GM21786 (cell line): ENCODE measurements around the gene HERC2.
A peak's percentile ranks its signal among the peaks of the same experiment; 100 is the strongest.
"Not testable (repeated sequence)": the region's sequence is repeated elsewhere in the genome, so short reads cannot be mapped to it uniquely, and the experiment has no call there.

Experiments
- ATAC-seq: cut with Tn5 transposase; IDR thresholded peaks from one replicate; pipeline ENCODE4 v1.9.1; 2021; ENCODE audit not compliant: unreplicated experiment

Gene HERC2

DNA sequence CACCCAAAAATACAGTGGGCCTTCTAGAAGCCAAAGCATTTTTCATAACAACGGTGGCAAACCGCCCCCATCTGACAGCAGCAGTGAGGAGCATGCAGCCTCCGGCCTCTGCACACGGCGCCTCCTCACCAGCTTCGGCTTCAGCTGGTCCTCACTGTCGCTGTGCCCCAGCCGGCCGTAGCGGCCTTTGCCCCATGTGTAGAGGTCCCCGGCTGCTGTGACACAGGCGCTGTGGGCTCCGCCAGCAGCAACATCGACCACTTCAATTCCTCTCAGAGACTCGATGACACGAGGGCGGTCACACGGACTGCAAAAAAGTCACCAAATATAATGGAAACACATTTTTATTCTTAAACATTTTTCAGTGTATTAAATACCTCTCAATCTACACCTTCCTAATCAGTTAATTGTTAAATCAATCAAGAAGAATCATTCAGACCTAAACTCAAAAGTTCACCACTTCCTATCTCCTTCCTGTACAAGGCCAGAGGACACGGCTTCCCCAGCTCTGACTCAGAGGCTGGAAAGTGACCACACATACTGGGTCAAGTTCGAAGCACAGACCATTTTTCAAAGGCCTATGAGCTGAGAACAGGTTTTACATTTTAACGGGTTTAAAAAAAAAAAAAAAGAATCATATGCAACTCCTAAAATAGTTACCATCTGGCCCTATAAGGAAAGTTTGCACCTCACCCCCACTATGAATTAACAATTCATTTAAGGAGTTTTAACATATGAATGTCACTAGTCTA, 189.3 kb downstream of the HERC2 start:
- no peak for ATAC-seq

- ATAC-seq, result no peak
These were observed 190.0 kb downstream of the HERC2 start for GRCh38 chr15:28131946-28132345.

- no peak for ATAC-seq
These were observed 190.6 kb downstream of the HERC2 start for GRCh38 chr15:28131400-28131799.

GRCh38 chr15:28130651-28131050, 191.3 kb downstream of the HERC2 start:
- ATAC-seq, result no peak

GRCh38 chr15:28129231-28129848, 192.6 kb downstream of the HERC2 start:
- ATAC-seq, result no peak

GRCh38 chr15:28128031-28128430, 193.9 kb downstream of the HERC2 start:
- ATAC-seq, result no peak

GRCh38 chr15:28127036-28127435, 194.9 kb downstream of the HERC2 start:
- no peak for ATAC-seq

- ATAC-seq, result no peak
These were observed 196.0 kb downstream of the HERC2 start for GRCh38 chr15:28125673-28126651.

DNA sequence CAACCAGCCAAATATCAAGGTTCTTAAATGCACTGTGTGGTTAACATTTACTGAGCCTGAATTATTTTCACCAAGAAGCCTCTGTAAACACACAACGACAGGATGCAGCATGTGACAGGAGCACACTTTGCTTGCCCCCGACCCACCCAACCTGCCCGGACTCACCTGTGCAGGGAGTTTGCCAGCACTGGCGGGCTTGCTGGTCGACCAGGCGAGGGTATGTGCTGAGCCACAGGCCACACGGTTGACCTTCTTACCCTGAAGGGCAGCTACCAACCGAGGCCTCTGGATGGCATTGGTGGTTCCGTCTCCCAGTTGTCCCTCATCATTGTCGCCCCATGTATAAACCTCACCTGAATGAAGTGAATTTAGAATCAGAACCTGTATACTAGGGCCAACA, 197.1 kb downstream of the HERC2 start:
- ATAC-seq, result no peak

GRCh38 chr15:28123408-28124023, 198.5 kb downstream of the HERC2 start:
- ATAC-seq, result peak; percentile 48

- no peak for ATAC-seq
These were observed 199.7 kb downstream of the HERC2 start for GRCh38 chr15:28122038-28122949.

DNA sequence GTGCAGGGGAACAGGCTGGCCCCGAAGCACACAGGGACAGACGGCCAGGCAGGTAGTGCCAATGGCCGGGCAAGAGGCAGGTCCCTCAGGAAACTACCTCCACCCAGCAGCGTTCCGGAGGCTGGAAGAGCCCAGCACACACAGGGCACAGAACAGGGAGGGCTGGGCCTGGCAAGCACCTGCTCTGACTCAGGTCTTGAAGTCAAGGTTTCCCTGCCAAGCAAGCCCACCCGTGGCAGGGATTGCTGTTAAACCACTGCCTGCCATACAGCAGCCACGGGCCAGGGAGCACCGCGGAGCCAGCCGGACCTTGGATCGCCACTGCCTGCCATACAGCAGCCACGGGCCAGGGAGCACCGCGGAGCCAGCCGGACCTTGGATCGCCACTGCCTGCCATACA, 200.4 kb downstream of the HERC2 start:
- ATAC-seq, result not testable (repeated sequence)

DNA sequence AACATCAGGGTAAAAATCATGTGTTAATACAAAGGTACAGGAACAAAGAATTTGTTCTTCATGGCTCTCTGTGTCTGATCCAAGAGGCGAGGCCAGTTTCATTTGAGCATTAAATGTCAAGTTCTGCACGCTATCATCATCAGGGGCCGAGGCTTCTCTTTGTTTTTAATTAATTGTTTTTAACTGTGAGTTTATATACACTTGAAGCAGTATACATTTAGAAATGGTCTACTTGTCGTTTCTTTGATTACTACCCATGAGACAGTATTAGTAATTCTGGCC, 201.7 kb downstream of the HERC2 start:
- no peak for ATAC-seq

- no peak for ATAC-seq
These were observed 203.4 kb downstream of the HERC2 start for GRCh38 chr15:28118531-28118930.

DNA sequence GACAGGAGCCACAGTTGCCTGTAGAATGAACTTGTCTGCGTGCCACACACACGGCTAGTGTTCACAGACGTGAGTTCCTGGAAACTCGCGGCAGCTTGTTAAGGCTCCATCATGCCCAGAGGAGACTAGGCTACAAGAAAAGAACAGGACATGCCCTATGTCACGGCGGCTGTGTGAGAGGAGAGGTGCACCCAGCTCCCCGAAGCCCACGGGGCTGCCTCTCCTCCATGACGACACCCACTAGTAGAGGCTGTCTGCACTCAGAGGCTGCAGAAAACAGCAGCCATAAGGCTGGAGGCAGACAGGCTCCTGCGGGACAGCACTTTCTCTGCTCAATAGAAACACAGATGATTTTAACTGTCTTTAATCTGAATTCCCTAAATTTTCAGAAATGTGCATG, 203.9 kb downstream of the HERC2 start:
- no peak for ATAC-seq

DNA sequence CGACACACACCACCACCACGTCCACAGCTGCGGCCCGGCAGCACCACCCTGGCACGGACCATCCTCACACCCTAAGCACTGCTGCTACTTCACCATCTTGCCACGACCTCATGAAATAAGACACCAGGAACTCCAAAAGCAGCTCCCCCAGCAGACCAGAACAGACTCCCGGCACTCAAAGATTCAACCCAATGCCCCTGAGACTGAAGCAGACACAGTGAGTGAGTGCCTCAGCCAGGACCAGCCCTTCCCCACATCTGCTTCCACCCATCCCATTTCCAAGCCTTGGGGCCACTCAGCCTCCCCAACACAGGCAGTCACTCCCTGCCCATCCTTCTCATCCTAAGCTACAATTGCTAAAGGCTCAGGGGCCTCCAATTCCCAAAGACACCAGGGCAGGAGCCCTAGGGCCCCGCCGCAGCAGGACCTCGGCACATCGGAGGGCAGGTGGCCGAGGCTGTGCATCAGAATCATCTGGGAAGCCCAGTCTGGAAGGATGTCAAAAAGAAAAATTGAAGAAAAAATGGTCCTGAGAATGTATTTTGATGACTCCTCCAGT, 204.5 kb downstream of the HERC2 start:
- ATAC-seq, result no peak

GRCh38 chr15:28116521-28117431, 205.2 kb downstream of the HERC2 start:
- ATAC-seq, result no peak

- no peak for ATAC-seq
These were observed 206.1 kb downstream of the HERC2 start for GRCh38 chr15:28115871-28116270.
